GM18511 (cell line): ENCODE measurements around the gene STON2.
A peak's percentile ranks its signal among the peaks of the same experiment; 100 is the strongest.
"Not testable (repeated sequence)": the region's sequence is repeated elsewhere in the genome, so short reads cannot be mapped to it uniquely, and the experiment has no call there.

ENCODE experiments used
- ATAC-seq: cut with Tn5 transposase; IDR thresholded peaks from one replicate; pipeline ENCODE4 v1.9.1; 2021; ENCODE audit warnings: mild to moderate bottlenecking, moderate library complexity; ENCODE audit not compliant: unreplicated experiment

The STON2 gene

DNA sequence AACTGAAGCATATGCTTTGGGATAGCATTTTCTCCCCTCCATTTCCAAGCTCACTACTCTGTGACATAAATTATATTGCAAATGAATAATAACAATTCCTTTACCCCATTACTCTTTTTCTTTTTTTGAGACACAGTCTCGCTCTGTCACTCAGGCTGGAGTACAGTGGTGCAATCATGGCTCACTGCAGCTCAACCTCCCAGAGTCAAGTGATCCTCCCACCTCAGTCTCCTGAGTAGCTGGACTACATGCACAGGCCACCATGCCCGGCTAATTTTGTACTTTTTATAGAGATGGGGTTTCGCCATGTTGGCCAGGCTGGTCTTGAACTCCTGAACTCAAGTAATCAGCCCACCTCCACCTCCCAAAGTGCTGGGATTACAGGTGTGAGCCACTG is 130.1 kb downstream of the STON2 start:
- ATAC-seq, result no peak

DNA sequence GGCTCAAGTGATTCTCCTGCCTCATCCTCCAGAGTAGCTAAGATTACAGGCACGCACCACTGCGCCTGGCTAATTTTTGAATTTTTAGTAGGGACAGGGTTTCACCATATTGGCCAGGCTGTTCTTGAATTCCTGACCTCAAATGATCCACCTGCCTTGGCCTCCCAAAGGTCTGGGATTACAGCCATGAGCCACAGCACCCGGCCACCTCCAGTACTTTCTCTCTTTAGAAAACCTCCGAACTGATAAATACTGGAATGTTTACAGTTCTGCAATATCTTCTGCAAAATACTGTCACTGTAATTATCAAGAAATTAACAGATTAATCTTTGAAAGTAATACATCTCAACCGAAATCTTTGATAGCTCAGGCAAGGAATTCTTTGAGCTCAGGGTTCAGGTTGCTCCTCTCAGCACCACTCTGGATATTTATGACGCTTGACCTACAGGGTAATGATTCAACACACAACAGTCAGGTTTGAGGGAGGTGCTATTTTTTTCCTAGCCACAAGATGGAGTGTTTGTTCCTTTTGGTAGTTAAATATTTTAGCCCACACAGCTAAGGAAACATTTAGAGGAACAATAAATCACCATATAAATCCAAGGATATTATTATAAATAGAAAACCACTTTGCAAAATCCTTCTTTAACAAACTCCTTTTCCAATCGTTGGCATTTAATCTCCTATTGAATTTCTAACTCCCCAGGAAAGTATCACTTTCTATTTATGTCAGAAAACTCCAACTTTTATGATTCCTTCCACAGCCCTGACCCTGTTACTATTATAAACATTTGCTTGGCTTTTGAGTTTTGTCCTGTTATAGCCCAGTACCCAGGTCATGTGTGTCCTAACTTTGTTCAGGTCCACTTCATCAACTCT is 130.8 kb downstream of the STON2 start:
- peak; percentile 78 for ATAC-seq

DNA sequence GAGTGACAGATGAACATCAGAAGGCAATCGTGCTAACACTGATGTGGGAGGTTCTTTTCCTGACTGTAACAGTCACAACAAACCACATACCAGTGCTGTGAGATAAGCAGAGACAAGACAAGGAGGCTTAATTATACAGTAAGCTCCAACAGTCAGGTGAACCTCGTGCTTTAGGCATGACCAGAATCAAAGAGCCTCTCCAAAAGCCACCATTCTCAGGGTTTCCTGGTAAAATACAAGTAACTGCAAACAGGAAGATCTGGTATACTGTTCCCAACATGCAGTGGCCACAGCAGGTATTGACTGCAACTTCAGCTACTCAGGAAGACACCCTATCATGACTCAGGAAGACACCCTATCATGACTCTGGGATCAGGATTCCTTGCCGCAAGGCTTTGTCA is 132.1 kb downstream of the STON2 start:
- no peak for ATAC-seq

DNA sequence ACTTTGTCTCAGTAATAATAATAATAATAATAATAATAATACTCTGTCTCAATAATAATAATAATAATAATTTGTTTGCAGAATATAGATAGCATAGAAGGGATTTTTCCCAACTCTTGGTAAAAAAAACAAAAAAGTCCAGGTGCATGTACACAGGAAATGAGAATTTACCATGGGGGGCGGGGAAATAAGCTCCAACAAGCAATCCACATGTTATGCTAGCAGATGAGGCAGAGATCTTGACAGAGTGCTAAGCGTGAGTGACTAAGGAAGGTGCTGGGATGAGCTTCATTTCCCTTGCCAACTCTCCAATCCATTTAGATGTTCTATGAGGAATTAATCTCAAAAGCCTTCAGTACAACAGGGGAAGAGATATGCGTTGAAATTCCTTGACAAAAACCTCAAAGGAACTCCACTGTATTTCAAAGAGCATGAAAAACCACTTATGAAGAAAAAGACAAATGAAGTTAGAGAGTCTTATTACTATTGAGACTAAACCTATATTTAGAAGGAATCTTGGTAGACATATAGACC is 134.4 kb downstream of the STON2 start:
- no peak for ATAC-seq

DNA sequence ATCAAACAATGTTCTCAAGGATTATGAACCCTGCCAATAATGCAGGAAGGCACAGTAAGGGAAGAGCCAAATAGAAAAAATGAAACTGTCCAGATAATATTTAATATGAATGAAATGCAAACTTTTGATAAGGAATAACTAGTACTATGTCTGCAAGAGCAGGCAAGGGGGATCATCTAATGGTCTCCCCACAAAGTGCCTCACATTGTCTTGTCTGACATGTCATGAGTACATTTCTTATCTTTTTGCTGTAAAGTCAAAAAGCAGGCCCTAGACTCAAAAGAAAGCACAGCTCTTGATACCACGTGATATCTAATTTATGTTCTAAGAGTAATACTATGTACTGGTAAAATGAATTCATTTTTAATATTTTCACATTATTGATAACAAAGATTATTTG is 135.5 kb downstream of the STON2 start:
- ATAC-seq, result no peak

DNA sequence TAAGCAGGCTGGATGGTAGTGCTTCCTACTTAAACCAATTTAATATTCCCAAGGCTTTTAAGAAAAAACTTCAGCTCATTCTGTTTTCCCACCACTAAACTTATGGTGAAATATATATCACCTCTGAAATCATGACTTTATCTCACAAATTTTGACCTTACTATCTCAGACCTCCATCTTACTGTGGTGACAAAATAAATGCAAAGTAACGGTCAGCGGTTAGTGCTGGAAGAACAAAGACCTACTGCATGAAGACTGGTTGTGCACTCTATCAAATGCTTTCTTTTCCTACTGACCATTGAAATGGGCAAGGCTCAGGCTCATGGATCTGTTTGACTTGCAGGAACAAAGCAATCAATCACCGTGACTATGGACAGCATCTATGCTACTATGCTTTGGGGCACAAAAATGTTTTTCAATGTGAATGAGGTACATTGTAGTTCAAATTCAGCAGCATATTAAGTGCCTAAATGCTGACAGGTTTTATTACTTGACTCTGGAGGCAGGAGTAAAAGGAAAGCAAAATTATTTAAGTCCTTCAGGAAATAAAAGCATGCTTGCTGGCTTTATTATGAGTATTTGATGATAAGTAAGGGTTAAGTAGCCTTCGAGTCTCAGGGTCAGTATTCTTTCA is 136.2 kb downstream of the STON2 start:
- ATAC-seq, result no peak

DNA sequence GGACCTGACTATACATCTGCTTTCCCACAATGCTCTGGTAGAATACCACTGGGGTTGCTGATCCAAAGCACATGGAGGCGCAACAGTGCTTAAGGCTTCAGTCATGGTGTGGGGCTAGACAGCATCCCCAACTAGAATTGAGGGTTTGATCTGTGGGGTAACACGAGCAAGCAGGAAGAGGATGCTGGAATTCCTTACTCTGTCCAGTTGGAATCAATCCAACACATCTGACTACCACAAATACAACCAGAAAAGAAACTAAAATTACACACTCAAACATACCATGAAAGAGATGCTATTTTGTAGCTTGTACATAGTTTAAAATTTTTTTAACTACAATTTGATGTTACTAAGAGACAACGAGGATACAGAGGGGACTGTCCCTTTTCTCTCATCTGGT is 138.9 kb downstream of the STON2 start:
- ATAC-seq, result no peak

DNA sequence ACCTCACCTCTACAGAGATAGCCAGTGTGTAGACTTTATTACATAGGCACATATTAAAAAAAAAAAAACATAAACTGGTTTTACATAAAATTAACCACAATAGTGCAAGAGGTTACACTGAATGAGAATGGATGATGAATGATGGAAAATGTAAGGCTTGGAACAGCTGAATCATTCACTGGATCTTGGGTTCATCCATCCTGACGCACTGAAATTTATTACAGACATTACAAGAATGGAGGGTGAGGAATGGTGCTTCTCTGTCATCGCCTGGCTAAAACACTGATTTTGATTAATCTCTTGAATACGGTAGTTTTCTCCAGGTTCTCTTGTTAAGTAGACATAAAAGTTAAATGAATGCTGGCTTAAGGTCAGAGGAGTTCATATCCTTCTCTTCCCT is 139.4 kb downstream of the STON2 start:
- ATAC-seq, result no peak

DNA sequence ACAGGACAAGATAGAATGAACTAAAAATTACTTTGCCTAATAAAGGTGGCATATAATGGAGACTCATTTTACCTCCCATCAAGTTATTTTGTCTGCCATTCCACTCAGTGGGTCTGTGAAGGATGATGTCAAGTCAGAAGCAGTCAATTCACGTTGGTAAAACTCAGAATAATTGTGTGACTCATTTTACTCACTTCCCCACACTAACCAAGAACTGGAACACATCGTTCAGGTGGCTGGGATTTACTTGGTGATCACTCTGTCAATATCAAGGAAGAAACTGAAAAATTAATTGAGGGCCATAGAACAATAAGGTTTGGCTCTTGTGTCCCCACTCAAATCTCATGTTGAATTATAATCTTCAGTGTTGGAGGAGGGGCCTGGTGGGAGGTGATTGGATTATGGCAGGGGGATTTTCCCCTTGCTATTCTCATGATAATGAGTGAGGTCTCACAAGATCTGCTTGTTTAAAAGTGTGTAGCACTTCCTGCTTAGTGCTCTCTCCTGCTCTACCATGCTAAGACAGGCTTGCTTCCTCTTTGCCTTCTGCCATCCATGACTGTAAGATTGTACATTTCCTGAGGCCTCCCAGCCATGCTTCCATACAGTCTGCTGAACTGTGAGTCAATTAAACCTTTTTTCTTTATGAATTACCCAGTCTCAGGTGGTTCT is 143.7 kb downstream of the STON2 start:
- peak; percentile 83 for ATAC-seq

DNA sequence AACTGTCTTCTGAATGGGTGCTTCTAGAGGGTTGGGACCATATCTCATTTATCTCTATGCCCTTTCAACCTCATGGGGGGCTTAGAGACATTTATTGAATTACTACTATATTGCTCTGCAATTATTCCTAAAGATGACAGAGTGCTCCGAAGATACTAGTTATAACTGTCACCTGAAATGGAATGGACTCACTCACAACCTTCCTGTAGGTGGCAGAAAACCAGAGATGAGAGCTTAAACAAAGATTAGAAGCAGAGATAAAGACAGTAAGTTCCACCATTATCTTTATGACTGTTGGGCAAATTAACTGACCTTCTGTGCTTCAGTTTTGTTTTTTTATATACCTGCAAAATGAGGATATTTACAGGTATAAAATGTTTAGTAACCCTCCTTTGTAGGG is 147.8 kb downstream of the STON2 start:
- ATAC-seq, result no peak

DNA sequence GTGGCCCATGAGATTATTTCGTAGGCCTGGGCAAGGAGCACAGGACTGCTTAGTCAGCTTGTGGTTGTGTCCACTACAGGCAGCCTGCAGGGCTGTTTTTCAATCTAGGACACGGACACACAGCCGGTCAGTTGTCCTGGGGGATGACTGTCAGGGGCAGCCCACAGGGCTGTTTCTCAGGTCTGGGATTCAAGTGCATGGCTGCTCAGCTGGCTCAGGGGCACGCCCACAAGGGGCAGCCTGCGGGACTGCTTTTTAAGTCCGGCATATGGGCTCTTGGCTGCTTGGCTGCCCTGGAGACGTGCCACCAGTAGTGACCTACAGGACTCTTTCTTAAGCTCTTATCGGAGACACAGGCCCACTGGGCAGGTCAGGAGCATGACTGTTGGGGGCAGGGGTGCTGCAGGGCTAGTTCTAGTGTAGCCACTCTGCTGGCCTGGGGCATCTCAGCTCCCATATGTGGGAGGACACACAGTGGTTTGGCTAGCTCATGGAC is 152.8 kb downstream of the STON2 start:
- ATAC-seq, result no peak

DNA sequence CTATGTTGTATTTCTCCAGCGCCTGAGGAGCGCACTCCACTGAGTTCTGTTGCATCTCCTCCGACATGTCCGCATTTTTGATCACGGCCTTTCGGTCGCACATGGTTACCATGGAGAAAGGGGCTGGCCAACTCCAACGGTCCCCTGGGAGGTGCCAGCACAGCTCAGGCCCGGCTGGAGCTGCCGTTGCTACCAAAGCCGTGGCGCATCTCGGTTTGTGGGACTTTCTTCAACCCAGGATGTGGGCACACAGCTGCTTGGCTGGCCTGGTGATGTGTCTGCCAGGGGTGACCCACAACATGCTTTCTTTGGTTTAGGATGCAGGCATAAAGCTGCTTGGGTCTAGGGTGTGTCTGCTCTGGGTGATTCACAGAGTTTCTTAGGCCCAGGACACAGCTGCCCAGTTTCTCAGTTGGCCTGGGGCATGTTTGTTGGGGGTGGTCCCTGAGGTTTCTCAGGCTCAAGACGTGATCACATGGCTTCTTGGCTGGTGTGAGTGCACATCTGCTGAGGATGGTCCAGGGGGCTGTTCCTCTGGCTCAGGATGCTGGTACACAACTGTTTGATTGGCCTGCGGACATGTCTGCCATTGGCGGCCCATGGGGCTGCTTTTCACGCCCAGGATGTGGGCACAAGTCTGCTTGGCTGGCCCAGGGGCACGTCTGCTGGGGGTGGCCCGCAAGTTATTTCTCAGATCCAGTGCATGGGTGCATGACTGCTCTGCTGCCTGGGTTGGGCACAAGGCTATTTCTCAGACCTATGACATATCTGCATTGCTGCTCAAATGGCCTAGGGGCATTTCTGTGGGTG is 153.5 kb downstream of the STON2 start:
- no peak for ATAC-seq

DNA sequence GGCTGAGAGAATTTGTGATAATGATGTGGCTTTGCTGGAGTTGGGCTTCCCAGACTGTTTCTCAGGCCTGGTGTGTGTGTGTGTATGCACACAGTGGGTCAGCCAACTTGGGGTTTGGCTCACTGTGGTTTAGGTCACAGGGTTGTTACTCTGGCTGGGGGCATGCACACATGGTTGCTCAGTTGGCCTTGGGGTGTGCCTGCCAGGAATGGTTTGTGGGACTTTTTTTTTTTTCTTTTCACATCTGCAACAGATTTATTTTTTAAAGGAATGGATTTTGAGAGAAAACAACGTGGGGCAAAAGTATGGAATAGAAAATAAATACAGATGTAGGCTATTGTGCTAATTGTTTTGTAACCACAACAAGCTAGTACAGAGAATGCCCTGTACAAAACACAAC is 154.4 kb downstream of the STON2 start:
- ATAC-seq, result no peak

DNA sequence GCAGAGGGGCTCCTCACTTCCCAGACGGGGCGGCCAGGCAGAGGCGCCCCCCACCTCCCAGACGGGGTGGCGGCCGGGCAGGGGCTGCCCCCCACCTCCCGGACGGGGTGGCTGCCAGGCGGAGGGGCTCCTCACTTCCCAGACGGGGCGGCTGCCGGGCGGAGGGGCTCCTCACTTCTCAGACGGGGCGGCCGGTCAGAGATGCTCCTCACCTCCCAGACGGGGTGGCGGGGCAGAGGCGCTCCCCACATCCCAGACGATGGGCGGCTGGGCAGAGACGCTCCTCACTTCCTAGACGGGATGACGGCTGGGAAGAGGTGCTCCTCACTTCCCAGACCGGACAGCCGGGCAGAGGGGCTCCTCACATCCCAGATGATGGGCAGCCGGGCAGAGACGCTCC is 155.7 kb downstream of the STON2 start:
- ATAC-seq, result not testable (repeated sequence)

DNA sequence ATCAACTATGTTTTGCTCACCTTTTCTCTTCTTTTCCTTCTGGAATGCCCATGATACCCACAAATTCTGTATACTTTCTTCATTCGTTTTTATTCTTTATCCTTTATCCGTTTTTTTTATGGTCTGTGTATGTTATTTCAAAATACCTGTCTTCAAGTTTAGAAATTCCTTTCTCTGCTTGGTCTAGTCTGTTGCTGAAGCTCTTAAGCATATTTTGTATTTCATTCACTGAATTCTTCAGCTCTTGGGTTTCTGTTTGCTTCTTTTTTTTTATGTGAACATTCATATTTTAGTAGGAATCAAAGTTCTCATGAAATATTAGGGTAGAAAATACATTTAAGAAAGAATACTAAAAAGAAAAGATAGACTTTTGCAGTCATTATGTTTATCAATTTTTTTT is 156.6 kb downstream of the STON2 start:
- no peak for ATAC-seq

DNA sequence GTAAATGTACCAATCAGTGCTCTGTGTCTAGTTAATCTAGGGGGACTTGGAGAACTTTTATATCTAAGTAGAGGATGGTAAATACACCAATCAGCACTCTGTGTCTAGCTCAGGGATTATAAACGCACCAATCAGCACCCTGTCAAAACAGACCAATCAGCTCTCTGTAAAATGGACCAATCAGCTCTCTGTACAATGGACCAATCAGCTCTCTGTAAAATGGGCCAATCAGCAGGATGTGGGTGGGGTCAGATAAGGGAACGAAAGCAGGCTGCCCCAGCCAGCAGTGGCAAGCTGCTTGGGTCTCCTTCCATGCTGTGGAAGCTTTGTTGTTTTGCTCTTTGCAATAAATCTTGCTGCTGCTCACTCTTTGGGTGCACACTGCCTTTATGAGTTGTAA is 163.3 kb downstream of the STON2 start:
- ATAC-seq, result not testable (repeated sequence)

DNA sequence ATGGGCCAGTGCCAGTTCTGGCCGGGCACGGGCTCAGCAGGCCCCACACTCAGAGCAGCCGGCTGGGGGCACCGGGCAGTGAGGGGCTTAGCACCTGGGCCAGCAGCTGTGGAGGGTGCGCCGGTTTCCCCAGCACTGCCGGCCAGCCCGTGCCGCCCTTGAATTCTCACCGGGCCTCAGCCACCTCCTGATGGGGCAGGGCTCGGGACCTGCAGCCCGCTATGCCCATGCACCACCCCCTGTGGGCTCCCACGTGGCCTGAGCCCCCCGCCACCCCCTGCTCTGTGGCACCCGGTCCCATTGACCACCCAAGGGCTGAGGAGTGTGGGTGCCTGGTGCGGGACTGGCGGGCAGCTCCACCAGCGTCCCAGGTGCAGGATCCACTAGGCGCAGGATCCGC is 164.0 kb downstream of the STON2 start:
- ATAC-seq, result no peak

DNA sequence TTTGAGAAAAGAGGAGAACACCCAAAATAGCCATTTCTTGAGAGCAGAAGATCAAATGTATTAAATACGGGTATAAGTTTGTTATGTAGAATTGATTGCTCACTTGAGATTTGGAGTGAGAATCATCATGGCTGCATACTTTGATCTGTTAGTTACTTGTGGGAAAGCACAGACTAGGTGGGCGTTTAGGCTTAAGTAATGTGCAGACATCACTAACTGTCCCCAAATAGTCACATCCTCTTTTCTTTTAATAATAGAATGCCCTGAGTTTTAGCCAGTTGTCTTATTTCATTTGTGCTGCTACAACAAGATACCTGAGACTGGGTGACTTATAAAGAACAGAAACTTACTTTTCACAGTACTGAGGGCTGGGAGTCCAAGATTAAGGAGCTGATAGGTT is 165.0 kb downstream of the STON2 start:
- peak; percentile 67 for ATAC-seq

DNA sequence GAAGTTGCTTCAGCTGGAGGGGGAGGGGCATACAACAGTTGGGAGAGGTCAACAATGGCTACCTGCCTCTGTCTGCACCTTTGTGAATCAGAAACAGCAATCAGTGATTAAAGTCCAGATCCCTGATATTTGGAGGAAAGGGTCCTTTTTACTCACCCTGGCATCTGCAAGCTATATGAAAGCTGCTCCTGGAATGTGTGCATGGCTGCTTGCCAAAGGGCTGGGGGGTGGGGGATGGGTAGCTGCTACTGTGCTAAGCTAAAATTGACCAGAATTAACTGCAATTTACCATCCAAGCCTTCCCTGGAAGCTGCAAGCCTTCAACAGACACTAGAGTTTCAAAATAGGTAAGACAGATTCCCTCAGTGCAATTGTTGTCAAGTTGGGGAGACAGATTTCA is 165.8 kb downstream of the STON2 start:
- no peak for ATAC-seq

DNA sequence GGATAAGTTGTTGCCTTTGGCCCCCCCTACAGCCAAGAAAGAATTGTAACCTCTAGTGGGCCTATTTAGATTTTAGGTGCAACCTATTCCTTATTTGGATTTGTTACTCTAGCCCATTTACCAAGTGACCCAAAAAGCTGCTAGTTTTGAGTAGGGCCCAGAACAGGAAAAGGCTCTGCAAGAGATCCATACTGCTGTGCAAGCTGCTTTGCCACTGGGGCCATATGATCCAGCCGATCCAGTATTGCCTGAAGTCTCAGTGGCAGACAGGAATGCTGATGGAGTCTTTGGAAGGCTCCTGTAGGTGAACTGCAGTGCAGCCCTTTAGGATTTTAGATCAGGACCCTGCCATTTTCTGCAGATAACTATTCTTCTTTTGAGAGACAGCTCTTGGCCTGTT is 166.5 kb downstream of the STON2 start:
- ATAC-seq, result no peak

DNA sequence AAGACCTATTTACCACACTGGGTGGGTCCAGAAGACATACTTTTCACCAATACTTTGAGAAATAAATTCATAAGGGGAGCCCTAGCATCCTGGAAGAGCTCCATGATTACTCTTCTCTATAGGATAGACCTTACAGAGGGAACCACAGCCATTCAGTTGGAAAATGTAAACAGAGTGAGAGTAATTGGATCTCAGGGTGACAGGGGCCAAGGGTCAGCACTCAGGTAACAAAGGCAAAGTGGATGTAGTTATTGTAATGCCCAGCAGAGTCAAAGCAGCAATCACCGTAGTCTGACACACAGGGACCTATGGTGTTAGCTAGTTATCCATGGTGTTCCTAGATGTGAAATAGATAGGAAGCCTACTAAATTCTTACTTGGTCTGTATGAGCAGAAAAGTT is 168.6 kb downstream of the STON2 start:
- ATAC-seq, result no peak
